Measurements from ENCODE around the gene CAPS. TPM values are rescaled to one million over a fixed set of nuclear protein-coding genes. Genes with fewer than 3 reads are reported as not detected.
"Not testable (repeated sequence)": the region's sequence is repeated elsewhere in the genome, so short reads cannot be mapped to it uniquely, and the experiment has no call there.

The CAPS gene
- total RNA-seq, 1 experiment from 2014 or later: 0.73 TPM

GRCh38 chr19:5883157-5883873 is 30.7 kb upstream of the CAPS start:
- not testable (repeated sequence) for H3K27me3 ChIP-seq; H3K36me3 ChIP-seq; H3K9me3 ChIP-seq (replicated peaks); H3K4me3 ChIP-seq
- DNase-seq: peak; percentile 74 to 84
- Histone ChIP-seq H3K27ac (peak overlapping the region; percentile 15; the same call in 1 of the 2 replicates), H3K4me1 (peaks cover 30% of the 10 kb centered on the region)

- H3K9me3 ChIP-seq (replicated peaks); H3K36me3 ChIP-seq; DNase-seq; H3K4me3 ChIP-seq; H3K27me3 ChIP-seq; H3K27ac ChIP-seq: not testable (repeated sequence)
- peaks cover 23% of the 10 kb centered on the region for H3K4me1 ChIP-seq
Observed at GRCh38 chr19:5884065-5884811, 29.8 kb upstream of the CAPS start.

GRCh38 chr19:5889288-5889971 is 24.6 kb upstream of the CAPS start:
- Histone ChIP-seq H3K9me3 (replicated peaks) (no peaks in the 10 kb centered on the region), H3K27me3 (no peaks in the 10 kb centered on the region), H3K4me3 (no peak overlapping the region), H3K36me3 (no peaks in the 10 kb centered on the region), H3K27ac (no peak overlapping the region), H3K4me1 (peaks cover 38% of the 10 kb centered on the region)
- DNase-seq: peak; percentile 35 to 58

- H3K4me1 ChIP-seq: peaks cover 44% of the 10 kb centered on the region
- DNase-seq: peak; percentile 33 to 41
- H3K36me3 ChIP-seq: no peaks in the 10 kb centered on the region; the same call in 1 of the 2 replicates
- no peaks in the 10 kb centered on the region for H3K9me3 ChIP-seq (replicated peaks)
- H3K27ac ChIP-seq: no peak overlapping the region; the same call in 1 of the 2 replicates
- no peaks in the 10 kb centered on the region for H3K27me3 ChIP-seq
- H3K4me3 ChIP-seq: 0 out of 2 replicates have a peak overlapping the region, but pooled peaks have one; percentile 14
Observed at GRCh38 chr19:5890099-5890498, 24.0 kb upstream of the CAPS start.

- peaks cover 10% of the 10 kb centered on the region for H3K36me3 ChIP-seq
- no peaks in the 10 kb centered on the region for H3K9me3 ChIP-seq (replicated peaks)
- H3K27ac ChIP-seq: no peak overlapping the region
- peaks cover 44% of the 10 kb centered on the region for H3K4me1 ChIP-seq
- no peak overlapping the region for H3K4me3 ChIP-seq
- H3K27me3 ChIP-seq: no peaks in the 10 kb centered on the region
- peak; percentile 23 to 44 for DNase-seq
Observed at GRCh38 chr19:5891572-5891937, 22.5 kb upstream of the CAPS start.

GRCh38 chr19:5891938-5892771 is 21.9 kb upstream of the CAPS start:
- DNase-seq: peak; percentile 52 to 62
- Histone ChIP-seq H3K36me3 (peaks cover 11% of the 10 kb centered on the region), H3K27me3 (no peaks in the 10 kb centered on the region), H3K9me3 (replicated peaks) (no peaks in the 10 kb centered on the region), H3K27ac (no peak overlapping the region), H3K4me1 (peaks cover 44% of the 10 kb centered on the region), H3K4me3 (no peak overlapping the region)

- Histone ChIP-seq H3K4me3 (no peak overlapping the region), H3K27ac (no peak overlapping the region), H3K4me1 (peaks cover 44% of the 10 kb centered on the region), H3K36me3 (peaks cover 11% of the 10 kb centered on the region), H3K9me3 (replicated peaks) (no peaks in the 10 kb centered on the region), H3K27me3 (no peaks in the 10 kb centered on the region)
- no peak for DNase-seq
Observed at GRCh38 chr19:5892772-5893275, 21.2 kb upstream of the CAPS start.

GRCh38 chr19:5893296-5893903 is 20.7 kb upstream of the CAPS start:
- H3K27ac ChIP-seq: peak overlapping the region; percentile 31; the same call in 1 of the 2 replicates
- H3K4me1 ChIP-seq: peaks cover 44% of the 10 kb centered on the region
- no peaks in the 10 kb centered on the region for H3K9me3 ChIP-seq (replicated peaks)
- DNase-seq: no peak
- H3K27me3 ChIP-seq: no peaks in the 10 kb centered on the region
- H3K4me3 ChIP-seq: no peak overlapping the region
- peaks cover 11% of the 10 kb centered on the region for H3K36me3 ChIP-seq

- peak overlapping the region; percentile 31; the same call in 1 of the 2 replicates for H3K27ac ChIP-seq
- DNase-seq: peak; percentile 66 to 70
- no peak overlapping the region for H3K4me3 ChIP-seq
- H3K4me1 ChIP-seq: peaks cover 44% of the 10 kb centered on the region
- H3K36me3 ChIP-seq: peaks cover 11% of the 10 kb centered on the region
- no peaks in the 10 kb centered on the region for H3K9me3 ChIP-seq (replicated peaks)
- no peaks in the 10 kb centered on the region for H3K27me3 ChIP-seq
Observed at GRCh38 chr19:5893907-5894703, 19.9 kb upstream of the CAPS start.

GRCh38 chr19:5894704-5895349 is 19.2 kb upstream of the CAPS start:
- no peak overlapping the region; the same call in 1 of the 2 replicates for H3K27ac ChIP-seq

GRCh38 chr19:5895409-5895808 is 18.6 kb upstream of the CAPS start:
- no peaks in the 10 kb centered on the region for H3K27me3 ChIP-seq
- H3K27ac ChIP-seq: no peak overlapping the region
- H3K4me3 ChIP-seq: no peak overlapping the region
- peaks cover 40% of the 10 kb centered on the region for H3K4me1 ChIP-seq
- no peak for DNase-seq
- H3K9me3 ChIP-seq (replicated peaks): no peaks in the 10 kb centered on the region
- peaks cover 11% of the 10 kb centered on the region for H3K36me3 ChIP-seq

More at GRCh38 chr19:5894704-5895349, 19.2 kb upstream of the CAPS start:
- H3K4me3 ChIP-seq: no peak overlapping the region
- DNase-seq: no peak
- H3K9me3 ChIP-seq (replicated peaks): no peaks in the 10 kb centered on the region
- H3K27me3 ChIP-seq: no peaks in the 10 kb centered on the region
- peaks cover 11% of the 10 kb centered on the region for H3K36me3 ChIP-seq
- H3K4me1 ChIP-seq: peaks cover 40% of the 10 kb centered on the region

- Histone ChIP-seq H3K36me3 (peaks cover 11% of the 10 kb centered on the region), H3K27ac (no peak overlapping the region), H3K9me3 (replicated peaks) (no peaks in the 10 kb centered on the region), H3K27me3 (no peaks in the 10 kb centered on the region), H3K4me3 (no peak overlapping the region), H3K4me1 (peaks cover 37% of the 10 kb centered on the region)
- no peak for DNase-seq
Observed at GRCh38 chr19:5895890-5896289, 18.2 kb upstream of the CAPS start.
